T-helper 17 cell (primary cell): Measurements from ENCODE around the gene SLC35G2. TPM values are rescaled to one million over a fixed set of nuclear protein-coding genes. Genes with fewer than 3 reads are reported as not detected.
A peak's percentile ranks its signal among the peaks of the same experiment; 100 is the strongest.
"Not testable (repeated sequence)": the region's sequence is repeated elsewhere in the genome, so short reads cannot be mapped to it uniquely, and the experiment has no call there.

Experiments
- ATAC-seq: fragments of 150-1000 bp; cut with Tn5 transposase; 2 replicates; pipeline ENCODE4 v1.10.0; 2021; ENCODE audit warnings: mild to moderate bottlenecking, moderate library complexity
- DNase-seq, 3 donors: peaks; one replicate each; pipeline versions ENCODE4 v3.0.0 to v3.0.0-alpha.2; 2020 to 2021
- H3K9me3 ChIP-seq: one replicate; pipeline ENCODE4 v1.7.0; 2013; ENCODE audit warnings: low read length, mild to moderate bottlenecking; ENCODE audit not compliant: control insufficient read depth, poor library complexity, severe bottlenecking
- H3K27ac Mint-ChIP-seq: one replicate; pipeline ENCODE4 v1.8.0; 2022; ENCODE audit warnings: mild to moderate bottlenecking, moderate library complexity, mixed read lengths
- H3K27me3 Mint-ChIP-seq: one replicate; pipeline ENCODE4 v1.8.0; 2022; ENCODE audit warnings: mixed read lengths
- H3K36me3 Mint-ChIP-seq: one replicate; pipeline ENCODE4 v1.8.0; 2022; ENCODE audit warnings: low read depth, mixed read lengths
- H3K4me1 Mint-ChIP-seq: one replicate; pipeline ENCODE4 v1.8.0; 2022; ENCODE audit warnings: mild to moderate bottlenecking, mixed read lengths
- H3K4me3 Mint-ChIP-seq: one replicate; pipeline ENCODE4 v1.8.0; 2022; ENCODE audit warnings: mild to moderate bottlenecking, moderate library complexity, mixed read lengths
- total RNA-seq, 4 donors: library from RNA in 2 of 4; stranded (reverse) in 2 of 4; gene quantifications; one replicate each; pipeline ENCODE4 v1.2.3 and lab custom pipeline; 2022 to 2026

The SLC35G2 gene
- total RNA-seq, 2 donors from 2014 or later: 0.15 TPM; not detected in 1

DNA sequence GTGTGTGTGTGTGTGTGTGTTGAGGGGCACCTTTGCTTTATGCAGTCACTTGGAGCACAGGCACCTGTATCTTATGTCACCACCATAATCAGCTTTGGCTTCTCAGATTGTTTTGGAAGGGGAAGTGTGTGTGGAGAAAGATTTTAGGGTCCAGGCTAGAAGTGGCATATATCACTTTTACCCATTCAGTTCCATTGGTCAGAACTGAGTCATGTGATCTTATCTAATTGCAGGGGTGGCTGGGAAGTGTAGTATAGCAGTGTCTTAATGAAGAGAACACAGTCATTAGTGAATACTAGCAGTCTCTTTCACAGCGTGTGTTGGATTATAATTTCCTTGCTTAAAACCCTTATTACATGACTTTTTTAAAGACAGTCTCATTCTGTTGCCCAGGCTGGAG is 63.6 kb downstream of the SLC35G2 start:
- no peak overlapping the region for H3K27ac Mint-ChIP-seq
- H3K9me3 ChIP-seq: no peaks in the 10 kb centered on the region
- peaks cover 35% of the 10 kb centered on the region for H3K4me1 Mint-ChIP-seq
- ATAC-seq (peak; percentile 66), DNase-seq (no peak)
- H3K4me3 Mint-ChIP-seq: no peak overlapping the region
- no peaks in the 10 kb centered on the region for H3K27me3 Mint-ChIP-seq
- no peaks in the 10 kb centered on the region for H3K36me3 Mint-ChIP-seq

DNA sequence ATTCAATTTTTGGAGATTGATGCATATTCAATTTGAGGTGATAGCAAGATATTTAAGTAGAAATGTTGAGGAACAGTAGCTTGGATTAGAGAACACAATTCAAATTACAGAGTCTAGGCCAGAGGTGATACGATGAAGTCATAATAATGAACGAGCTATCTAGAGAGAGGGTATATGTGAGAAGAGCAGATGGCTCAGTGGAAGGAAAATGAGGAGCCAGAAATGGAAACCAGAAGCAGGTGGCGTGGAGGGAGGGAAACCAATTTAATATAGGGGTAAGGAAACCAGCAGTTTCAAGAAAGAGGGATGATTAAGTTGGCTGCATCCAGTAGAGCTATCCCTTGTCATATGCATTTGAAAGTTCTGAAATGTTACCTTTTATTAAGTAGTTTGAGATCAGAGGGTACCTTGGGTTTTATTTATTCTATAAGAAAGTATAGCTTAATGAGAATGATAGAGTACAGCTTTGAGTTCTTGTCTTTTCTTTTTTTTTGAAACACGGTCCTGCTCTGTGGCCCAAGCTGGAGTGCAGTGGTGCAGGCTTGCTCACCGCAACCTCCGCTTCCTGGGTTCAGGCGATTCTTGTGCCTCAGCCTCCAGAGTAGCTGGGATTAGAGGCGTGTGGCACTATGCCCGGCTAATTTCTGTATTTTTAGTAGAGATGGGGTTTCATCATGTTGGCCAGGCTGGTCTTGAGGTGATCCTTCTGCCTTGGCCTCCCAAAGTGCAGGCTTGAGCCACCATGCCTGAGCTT is 65.2 kb downstream of the SLC35G2 start:
- H3K9me3 ChIP-seq: no peaks in the 10 kb centered on the region
- H3K27ac Mint-ChIP-seq: peak overlapping the region; percentile 35
- ATAC-seq: no peak
- H3K36me3 Mint-ChIP-seq: no peaks in the 10 kb centered on the region
- no peak overlapping the region for H3K4me3 Mint-ChIP-seq
- peaks cover 39% of the 10 kb centered on the region for H3K4me1 Mint-ChIP-seq
- no peak for DNase-seq
- no peaks in the 10 kb centered on the region for H3K27me3 Mint-ChIP-seq

DNA sequence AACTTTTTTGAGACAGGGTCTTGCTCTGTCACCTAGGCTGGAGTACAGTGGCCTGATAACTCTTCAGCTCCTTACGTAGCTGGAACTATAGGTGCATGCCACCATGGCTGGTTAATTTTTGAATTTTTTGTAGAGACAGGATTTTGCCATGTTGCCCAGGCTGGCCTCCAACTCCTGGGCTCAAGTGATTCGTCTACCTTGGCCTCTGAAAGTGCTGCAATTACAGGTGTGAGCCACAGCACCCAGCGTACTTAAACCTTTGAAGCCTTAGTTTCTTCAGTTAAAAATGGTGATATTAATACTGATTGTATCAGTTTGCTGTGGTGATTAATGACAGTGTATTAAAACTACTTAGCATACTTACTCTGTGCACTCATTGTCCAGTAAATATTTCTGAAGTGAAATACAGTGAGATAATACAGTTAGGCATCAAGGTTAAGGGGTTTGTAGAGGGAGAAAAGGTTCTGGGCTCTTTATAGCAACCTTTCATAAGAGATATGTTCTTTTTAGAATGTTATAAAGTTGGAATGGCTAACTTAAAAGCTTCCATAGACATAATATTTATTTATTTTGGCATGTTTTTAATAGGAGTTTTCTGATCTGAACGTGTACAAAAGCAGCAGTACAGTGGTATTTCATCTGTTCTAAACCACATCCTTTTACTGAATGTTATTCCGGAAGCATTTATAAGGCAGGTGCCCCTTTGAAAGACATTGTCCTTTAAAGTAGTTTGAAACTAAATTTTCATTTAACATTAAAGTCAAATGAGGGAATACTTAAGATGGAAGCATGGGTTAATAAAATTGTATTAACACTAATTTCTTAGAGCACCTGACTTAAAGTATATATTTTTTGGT is 66.7 kb downstream of the SLC35G2 start:
- no peaks in the 10 kb centered on the region for H3K9me3 ChIP-seq
- no peaks in the 10 kb centered on the region for H3K27me3 Mint-ChIP-seq
- peak overlapping the region; percentile 77 for H3K27ac Mint-ChIP-seq
- ATAC-seq (peak; percentile 82), DNase-seq (no peak)
- H3K36me3 Mint-ChIP-seq: no peaks in the 10 kb centered on the region
- peak overlapping the region; percentile 71 for H3K4me3 Mint-ChIP-seq
- peaks cover 42% of the 10 kb centered on the region for H3K4me1 Mint-ChIP-seq

DNA sequence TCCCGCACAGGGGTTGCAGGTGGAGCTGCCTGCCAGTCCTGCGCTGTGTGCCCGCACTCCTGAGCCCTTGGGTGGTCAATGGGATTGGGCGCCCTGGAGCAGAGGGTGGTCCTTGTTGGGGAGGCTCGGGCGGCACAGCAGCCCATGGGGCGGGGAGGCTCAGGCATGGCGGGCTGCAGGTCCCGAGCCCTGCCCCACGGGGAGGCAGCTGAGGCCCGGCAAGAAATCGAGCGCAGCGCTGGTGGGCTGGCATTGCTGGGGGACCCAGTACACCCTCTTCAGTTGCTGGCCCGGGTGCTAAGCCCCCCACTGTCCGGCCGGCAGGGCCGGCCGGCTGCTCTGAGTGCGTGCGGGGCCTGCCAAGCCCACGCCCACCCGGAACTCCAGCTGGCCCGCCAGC is 71.0 kb downstream of the SLC35G2 start:
- no peaks in the 10 kb centered on the region for H3K9me3 ChIP-seq
- Mint-ChIP-seq H3K27me3 (no peaks in the 10 kb centered on the region), H3K27ac (no peak overlapping the region), H3K4me3 (no peak overlapping the region), H3K4me1 (peaks cover 41% of the 10 kb centered on the region), H3K36me3 (peaks cover 4% of the 10 kb centered on the region)
- ATAC-seq: no peak
- DNase-seq: no peak

DNA sequence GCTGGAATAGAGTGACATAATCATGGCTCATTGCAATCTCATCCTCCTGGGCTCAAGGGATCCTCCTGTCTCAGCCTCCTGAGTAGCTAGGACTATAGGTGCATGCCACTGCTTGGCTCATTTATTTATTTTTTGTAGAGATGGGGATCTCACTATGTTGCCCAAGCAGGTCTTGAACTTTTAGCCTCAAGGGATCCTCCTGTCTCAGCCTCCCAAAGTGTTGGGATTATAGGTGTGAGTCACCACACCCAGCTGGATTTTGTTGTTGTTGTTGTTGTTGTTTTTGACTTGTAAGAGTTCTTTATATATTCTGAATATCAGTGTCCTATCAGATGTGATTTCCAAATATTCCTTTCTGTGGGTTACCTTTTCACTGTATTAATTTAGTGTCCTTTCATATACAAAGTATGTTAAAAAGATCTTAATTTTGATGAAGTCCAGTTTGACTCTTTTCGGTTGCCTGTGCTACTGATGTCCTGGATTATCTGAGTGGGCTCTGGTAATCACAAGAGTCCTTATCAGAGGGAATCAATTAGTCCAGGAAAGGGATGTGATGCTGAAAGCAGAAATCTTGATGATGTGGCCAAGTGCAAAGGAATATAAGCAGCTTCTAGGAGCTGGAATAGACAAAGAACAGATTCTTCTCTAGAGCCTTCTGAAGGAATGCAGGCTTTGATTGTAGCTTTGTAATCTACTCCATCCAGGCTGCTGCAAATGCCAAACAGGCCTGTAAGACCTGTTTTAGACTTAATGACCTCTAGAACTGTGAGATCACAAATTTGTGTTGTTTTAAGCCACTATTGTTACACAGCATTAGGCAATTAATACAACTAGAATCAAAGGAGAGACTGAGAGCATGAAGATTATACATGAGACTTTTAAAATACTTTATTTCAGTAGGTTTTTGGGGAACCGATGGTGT is 73.3 kb downstream of the SLC35G2 start:
- no peak for ATAC-seq
- H3K36me3 Mint-ChIP-seq: peaks cover 4% of the 10 kb centered on the region

DNA sequence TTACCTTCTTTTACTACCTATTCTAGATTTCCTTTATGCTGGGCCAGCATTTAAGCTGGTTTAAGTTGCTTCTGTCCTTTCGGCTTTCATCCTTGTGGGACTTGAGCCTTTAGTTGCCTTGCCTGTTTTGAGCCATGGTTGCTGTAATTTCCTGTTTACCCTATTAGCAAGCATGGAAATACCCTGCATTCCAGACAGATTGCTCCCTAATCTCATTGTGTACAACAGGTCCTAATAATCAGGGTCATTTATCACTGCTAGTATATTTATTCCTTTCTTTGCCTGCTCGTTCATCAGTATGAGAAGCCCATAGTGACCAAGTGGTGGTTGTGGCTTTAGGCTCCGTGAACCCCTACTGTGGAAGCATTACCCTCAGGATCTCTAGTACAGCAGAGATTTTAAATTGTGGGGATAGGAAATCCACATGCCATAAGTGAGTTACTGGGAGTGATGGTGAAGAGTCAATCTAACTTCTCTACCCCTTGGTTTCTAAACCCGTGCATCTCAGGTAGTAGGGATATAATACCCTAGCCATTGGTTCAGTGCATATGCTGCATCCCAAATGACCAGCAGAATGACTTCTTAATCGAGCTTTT is 75.0 kb downstream of the SLC35G2 start:
- no peaks in the 10 kb centered on the region for H3K9me3 ChIP-seq
- no peak overlapping the region for H3K27ac Mint-ChIP-seq
- H3K27me3 Mint-ChIP-seq: no peaks in the 10 kb centered on the region
- H3K36me3 Mint-ChIP-seq: peaks cover 4% of the 10 kb centered on the region
- no peak for DNase-seq
- peaks cover 33% of the 10 kb centered on the region for H3K4me1 Mint-ChIP-seq
- H3K4me3 Mint-ChIP-seq: no peak overlapping the region
- ATAC-seq: no peak

More for the DNA sequence above, 73.3 kb downstream of the SLC35G2 start:
- Mint-ChIP-seq H3K4me3 (no peak overlapping the region), H3K27me3 (no peaks in the 10 kb centered on the region), H3K27ac (no peak overlapping the region), H3K4me1 (peaks cover 38% of the 10 kb centered on the region)
- no peak for DNase-seq
- no peaks in the 10 kb centered on the region for H3K9me3 ChIP-seq

DNA sequence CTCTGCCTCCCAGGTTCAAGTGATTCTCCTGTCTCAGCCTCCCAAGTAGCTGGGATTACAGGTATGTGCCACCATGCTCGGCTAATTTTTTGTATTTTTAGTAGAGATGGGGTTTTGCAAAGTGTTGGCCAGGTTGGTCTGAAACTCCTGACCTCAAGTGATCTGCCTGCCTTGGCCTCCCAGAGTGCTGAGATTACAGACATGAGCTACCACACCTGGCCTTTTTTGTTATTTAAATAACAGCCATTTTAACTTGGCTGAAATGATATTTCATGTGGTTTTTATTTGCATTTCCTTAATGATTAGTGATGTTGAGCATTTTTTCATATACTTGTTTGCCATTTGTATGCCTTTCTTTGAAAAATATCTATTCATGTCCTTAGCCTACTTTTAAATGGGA is 78.2 kb downstream of the SLC35G2 start:
- not testable (repeated sequence) for H3K36me3 Mint-ChIP-seq, H3K4me3 Mint-ChIP-seq
- peaks cover 54% of the 10 kb centered on the region for H3K4me1 Mint-ChIP-seq

DNA sequence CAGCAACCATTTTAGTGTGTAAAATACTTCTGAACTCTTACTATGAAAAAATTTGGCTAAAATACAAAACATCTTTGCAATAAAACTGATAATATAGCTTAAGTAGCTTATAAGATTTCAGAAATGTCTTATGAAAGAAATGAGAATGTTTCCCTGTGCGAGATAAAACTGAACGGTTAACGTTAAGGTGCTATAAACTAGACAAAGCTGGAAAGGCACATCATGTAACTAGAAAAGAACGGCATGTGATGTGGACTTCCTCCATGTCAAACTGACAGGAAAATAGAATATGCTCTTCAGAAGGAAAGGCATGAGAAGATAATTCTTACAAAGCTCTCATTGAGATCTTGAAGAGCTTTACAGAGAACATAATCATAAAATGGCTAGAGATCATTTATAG is 79.6 kb downstream of the SLC35G2 start:
- Mint-ChIP-seq H3K4me1 (peaks cover 46% of the 10 kb centered on the region), H3K27ac (peak overlapping the region; percentile 29), H3K36me3 (peaks cover 2% of the 10 kb centered on the region), H3K27me3 (no peaks in the 10 kb centered on the region), H3K4me3 (no peak overlapping the region)
- no peak for ATAC-seq
- no peak for DNase-seq
- no peaks in the 10 kb centered on the region for H3K9me3 ChIP-seq

More for the DNA sequence above, 78.2 kb downstream of the SLC35G2 start:
- not testable (repeated sequence) for DNase-seq, H3K9me3 ChIP-seq, H3K27ac Mint-ChIP-seq, ATAC-seq, H3K27me3 Mint-ChIP-seq

DNA sequence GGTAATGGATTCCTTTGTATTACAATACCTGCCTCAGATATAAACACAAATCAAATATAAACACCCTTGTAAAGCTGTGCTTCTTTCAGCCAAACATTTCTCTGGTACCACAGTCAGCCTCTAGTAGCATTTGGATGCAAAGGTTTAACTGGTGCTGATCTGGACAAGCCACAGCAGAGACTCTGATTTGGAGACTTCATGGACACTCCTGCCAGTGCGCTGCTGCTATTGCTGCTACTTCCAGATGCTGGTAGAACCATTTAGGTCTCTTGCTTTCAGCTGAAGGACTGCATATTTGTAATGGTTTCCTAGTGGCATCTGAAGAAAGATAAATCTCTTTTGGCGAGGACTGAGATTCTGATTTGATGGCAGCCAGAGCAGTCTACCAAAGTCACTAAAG is 80.0 kb downstream of the SLC35G2 start:
- H3K27ac Mint-ChIP-seq: peak overlapping the region; percentile 37
- peak; percentile 33 for ATAC-seq
- H3K36me3 Mint-ChIP-seq: peaks cover 2% of the 10 kb centered on the region
- no peak for DNase-seq
- no peaks in the 10 kb centered on the region for H3K9me3 ChIP-seq
- H3K4me3 Mint-ChIP-seq: no peak overlapping the region
- H3K4me1 Mint-ChIP-seq: peaks cover 42% of the 10 kb centered on the region
- no peaks in the 10 kb centered on the region for H3K27me3 Mint-ChIP-seq

DNA sequence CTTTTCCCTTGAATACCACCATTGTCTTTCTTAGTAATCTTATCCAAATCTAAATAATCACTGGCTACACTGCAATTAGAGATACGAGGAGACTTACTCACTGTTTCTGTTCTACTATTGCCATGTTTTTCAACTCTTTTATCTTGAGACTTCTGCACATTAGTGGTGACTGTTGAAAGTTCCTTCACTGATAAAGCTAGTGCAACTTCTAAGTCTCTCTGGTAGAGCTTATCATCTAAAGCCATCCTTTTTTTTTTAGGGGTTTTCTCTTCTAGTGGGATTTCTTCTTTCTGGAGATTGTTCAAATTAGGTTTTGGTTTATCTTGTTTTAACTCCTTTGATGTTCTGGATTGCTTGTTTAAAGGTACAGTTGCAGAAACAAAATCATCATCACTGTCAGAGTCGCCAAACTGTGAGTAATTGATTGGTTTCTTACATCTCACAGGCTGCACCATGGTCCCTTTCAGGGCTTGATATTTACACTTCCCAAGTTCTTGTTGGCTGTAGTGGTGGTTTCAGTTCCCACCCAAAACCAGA is 80.8 kb downstream of the SLC35G2 start:
- Mint-ChIP-seq H3K27ac (peak overlapping the region; percentile 37), H3K36me3 (peaks cover 2% of the 10 kb centered on the region), H3K4me3 (peak overlapping the region; percentile 32), H3K4me1 (peaks cover 37% of the 10 kb centered on the region), H3K27me3 (no peaks in the 10 kb centered on the region)
- H3K9me3 ChIP-seq: no peaks in the 10 kb centered on the region
- DNase-seq: no peak
- peak; percentile 60 for ATAC-seq

DNA sequence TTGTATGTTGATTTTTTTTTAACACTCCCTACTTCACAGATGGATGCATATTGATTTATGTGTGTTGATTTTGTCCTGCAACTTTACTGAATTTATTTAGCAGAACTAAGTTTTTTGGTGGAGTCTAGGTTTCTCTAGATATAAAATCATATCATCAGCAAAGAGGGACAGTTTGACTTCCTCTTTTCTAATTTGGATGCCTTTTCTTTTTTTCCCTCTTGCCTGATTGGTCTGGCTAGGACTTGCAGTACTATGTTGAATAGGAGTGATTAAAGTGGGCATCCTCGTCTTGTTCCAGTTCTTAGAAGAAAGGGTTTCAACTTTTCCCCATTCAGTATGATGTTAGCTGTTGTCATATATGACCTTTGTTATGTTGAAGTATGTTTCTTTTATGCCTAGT is 81.8 kb downstream of the SLC35G2 start:
- H3K27ac Mint-ChIP-seq, H3K27me3 Mint-ChIP-seq, DNase-seq, ATAC-seq, H3K4me3 Mint-ChIP-seq, H3K36me3 Mint-ChIP-seq, H3K9me3 ChIP-seq: not testable (repeated sequence)
- peaks cover 40% of the 10 kb centered on the region for H3K4me1 Mint-ChIP-seq

DNA sequence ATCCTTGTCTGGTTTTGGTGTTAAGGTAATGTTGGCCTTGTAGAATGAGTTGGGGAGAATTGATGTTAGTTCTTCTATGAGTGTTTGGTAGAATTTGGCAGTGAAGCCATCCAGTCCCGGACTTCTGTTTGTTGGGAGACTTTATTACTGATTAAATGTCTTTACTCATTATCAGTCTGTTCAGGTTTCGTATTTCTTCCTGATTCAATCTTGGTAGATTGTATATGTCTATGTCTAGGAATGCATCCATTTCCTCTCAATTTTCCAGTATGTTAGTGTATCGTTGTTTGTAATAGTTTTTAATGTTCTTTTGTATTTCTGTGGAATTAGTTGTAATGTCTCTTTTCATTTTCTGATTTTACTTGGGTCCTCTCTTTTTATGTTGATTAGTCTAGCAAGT is 82.5 kb downstream of the SLC35G2 start:
- H3K4me1 Mint-ChIP-seq: peaks cover 43% of the 10 kb centered on the region
- DNase-seq: no peak
- no peak overlapping the region for H3K4me3 Mint-ChIP-seq
- no peaks in the 10 kb centered on the region for H3K9me3 ChIP-seq
- ATAC-seq: no peak
- H3K36me3 Mint-ChIP-seq: peaks cover 2% of the 10 kb centered on the region
- H3K27ac Mint-ChIP-seq: peak overlapping the region; percentile 1
- no peaks in the 10 kb centered on the region for H3K27me3 Mint-ChIP-seq
